ENCODE results near the gene IKZF3. TPM values are rescaled to one million over a fixed set of nuclear protein-coding genes. Genes with fewer than 3 reads are reported as not detected.

The IKZF3 gene
- total and polyA plus RNA-seq, 9 donors = 0.09 to 0.38 (median 0.18) TPM

DNA sequence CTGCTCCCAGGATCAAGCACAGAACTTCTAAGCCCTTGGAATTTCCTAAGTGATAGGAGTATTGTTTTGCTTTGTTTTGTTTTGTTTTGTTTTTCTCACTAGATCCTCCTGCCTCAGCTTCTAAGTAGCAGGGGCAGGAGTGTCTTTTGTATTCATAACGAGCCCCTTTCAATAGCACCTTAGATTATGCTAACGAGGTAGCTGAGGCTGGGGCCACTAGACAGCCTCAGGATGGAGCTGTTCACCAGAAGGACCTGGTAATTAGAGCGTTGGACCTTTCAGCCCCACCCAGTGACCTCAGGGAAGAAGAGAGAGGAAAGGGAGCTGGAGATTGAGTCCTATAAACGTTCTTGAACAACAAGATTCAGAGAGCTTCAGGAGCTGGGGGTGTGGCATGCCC is 43.6 kb downstream of the IKZF3 start:
- Histone ChIP-seq H3K27ac (ENCODE audit: low read length) (no peak overlapping the region), H3K27me3 (ENCODE audit: control insufficient read depth, insufficient read depth, low read length) (no peaks in the 10 kb centered on the region), H3K36me3 (ENCODE audit: control insufficient read depth, insufficient read depth, low read length) (no peaks in the 10 kb centered on the region), H3K4me1 (ENCODE audit: control insufficient read depth, insufficient read depth, low read length) (no peaks in the 10 kb centered on the region), H3K4me3 (ENCODE audit: low read length) (no peak overlapping the region), H3K9me3 (replicated peaks; ENCODE audit: control insufficient read depth, low read depth, low read length) (peaks cover 8% of the 10 kb centered on the region)
- WGBS (ENCODE audit: insufficient coverage) = 40% methylated on average over 1 of the region's 4 CpGs
- no peak for DNase-seq

DNA sequence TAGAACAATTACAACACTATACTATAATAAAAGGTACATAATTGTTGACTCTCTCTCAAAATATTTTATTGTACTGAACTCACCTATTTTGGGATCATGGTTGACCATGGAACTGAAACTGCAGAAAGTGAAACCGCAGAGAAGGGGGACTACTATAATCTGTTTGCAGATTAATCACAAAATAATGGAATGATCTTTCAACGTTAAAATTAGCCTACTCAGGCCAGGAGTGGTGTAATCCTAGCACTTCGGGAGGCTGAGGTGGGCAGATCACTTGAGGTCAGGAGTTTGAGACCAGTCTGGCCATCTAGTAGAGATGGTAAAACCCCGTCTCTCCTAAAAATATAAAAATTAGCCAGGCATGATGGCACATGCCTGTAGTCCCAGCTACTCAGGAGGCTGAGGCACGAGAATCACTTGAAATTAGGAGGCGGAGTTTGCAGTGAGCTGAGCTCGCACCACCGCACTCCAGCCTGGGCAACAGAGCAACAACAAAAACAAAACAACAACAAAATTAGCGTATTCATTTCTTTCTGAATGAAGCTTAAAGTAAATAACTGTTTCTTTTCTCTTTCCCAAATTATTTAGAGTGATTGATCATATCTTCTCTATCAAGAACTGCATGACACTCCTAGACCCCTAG is 45.6 kb downstream of the IKZF3 start:
- no peaks in the 10 kb centered on the region for H3K9me3 ChIP-seq (replicated peaks; ENCODE audit: control insufficient read depth, low read depth, low read length)
- WGBS (ENCODE audit: insufficient coverage) = no CpG with 5 or more reads among the region's 9 CpGs
- no peak overlapping the region for H3K27ac ChIP-seq (ENCODE audit: low read length)
- H3K4me1 ChIP-seq (ENCODE audit: control insufficient read depth, insufficient read depth, low read length) = no peaks in the 10 kb centered on the region
- H3K36me3 ChIP-seq (ENCODE audit: control insufficient read depth, insufficient read depth, low read length) = no peaks in the 10 kb centered on the region
- peaks cover 6% of the 10 kb centered on the region for H3K27me3 ChIP-seq (ENCODE audit: control insufficient read depth, insufficient read depth, low read length)
- H3K4me3 ChIP-seq (ENCODE audit: low read length) = no peak overlapping the region
- DNase-seq = no peak

DNA sequence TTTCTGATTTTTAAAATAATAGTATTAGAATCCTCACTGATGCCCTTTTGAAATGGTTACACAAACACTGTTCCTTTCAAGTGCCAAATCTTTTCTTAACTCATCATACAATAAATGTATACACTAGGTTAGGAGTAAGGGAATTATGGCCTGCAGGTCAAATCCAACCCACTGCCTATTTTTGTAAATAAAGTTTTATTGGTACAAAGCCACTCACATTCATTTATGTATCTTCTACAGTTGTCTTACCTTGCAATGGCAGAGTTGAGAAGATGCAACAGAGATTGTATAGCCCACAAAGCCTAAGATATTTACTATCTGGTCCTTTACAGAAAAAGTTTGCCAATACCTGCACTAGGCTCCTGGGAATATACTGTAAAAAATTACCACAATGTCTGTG is 47.8 kb downstream of the IKZF3 start:
- DNase-seq = no peak
- Histone ChIP-seq H3K27me3 (ENCODE audit: control insufficient read depth, insufficient read depth, low read length) (peaks cover 12% of the 10 kb centered on the region), H3K36me3 (ENCODE audit: control insufficient read depth, insufficient read depth, low read length) (no peaks in the 10 kb centered on the region), H3K9me3 (replicated peaks; ENCODE audit: control insufficient read depth, low read depth, low read length) (no peaks in the 10 kb centered on the region), H3K4me1 (ENCODE audit: control insufficient read depth, insufficient read depth, low read length) (no peaks in the 10 kb centered on the region), H3K4me3 (ENCODE audit: low read length) (no peak overlapping the region), H3K27ac (ENCODE audit: low read length) (no peak overlapping the region)

DNA sequence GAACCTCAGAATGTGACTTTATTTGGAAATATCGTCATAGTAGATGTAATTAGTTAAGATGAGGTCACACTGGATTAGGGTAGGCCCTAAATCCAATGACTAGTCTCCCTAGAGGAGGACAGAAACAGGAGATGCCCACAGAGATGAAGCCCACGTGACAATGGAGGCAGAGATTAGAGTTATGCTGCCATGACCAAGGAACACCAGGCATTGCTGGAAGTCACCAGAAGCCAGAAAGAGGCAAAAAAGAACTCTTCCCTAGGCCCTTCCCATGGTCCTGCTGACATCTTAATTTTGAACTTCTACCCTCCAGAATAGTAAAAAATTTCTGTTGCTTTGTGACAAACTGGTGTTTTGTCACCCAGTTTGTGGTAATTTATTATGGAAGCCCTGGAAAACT is 49.6 kb downstream of the IKZF3 start:
- H3K4me3 ChIP-seq (ENCODE audit: low read length) = no peak overlapping the region
- no peak for DNase-seq
- H3K4me1 ChIP-seq (ENCODE audit: control insufficient read depth, insufficient read depth, low read length) = no peaks in the 10 kb centered on the region
- no peaks in the 10 kb centered on the region for H3K36me3 ChIP-seq (ENCODE audit: control insufficient read depth, insufficient read depth, low read length)
- H3K27me3 ChIP-seq (ENCODE audit: control insufficient read depth, insufficient read depth, low read length) = peaks cover 15% of the 10 kb centered on the region
- H3K27ac ChIP-seq (ENCODE audit: low read length) = no peak overlapping the region
- H3K9me3 ChIP-seq (replicated peaks; ENCODE audit: control insufficient read depth, low read depth, low read length) = no peaks in the 10 kb centered on the region
- WGBS (ENCODE audit: insufficient coverage) = 75% methylated on average over 1 of the region's 2 CpGs

- DNase-seq = no peak
- H3K27me3 ChIP-seq (ENCODE audit: control insufficient read depth, insufficient read depth, low read length) = peaks cover 15% of the 10 kb centered on the region
- H3K9me3 ChIP-seq (replicated peaks; ENCODE audit: control insufficient read depth, low read depth, low read length) = no peaks in the 10 kb centered on the region
- WGBS (ENCODE audit: insufficient coverage) = 77% methylated on average over 11 of the region's 11 CpGs
- no peaks in the 10 kb centered on the region for H3K4me1 ChIP-seq (ENCODE audit: control insufficient read depth, insufficient read depth, low read length)
- H3K36me3 ChIP-seq (ENCODE audit: control insufficient read depth, insufficient read depth, low read length) = no peaks in the 10 kb centered on the region
- no peak overlapping the region for H3K27ac ChIP-seq (ENCODE audit: low read length)
- no peak overlapping the region for H3K4me3 ChIP-seq (ENCODE audit: low read length)
Observed at GRCh38 chr17:39813631-39814030, 50.5 kb downstream of the IKZF3 start.

DNA sequence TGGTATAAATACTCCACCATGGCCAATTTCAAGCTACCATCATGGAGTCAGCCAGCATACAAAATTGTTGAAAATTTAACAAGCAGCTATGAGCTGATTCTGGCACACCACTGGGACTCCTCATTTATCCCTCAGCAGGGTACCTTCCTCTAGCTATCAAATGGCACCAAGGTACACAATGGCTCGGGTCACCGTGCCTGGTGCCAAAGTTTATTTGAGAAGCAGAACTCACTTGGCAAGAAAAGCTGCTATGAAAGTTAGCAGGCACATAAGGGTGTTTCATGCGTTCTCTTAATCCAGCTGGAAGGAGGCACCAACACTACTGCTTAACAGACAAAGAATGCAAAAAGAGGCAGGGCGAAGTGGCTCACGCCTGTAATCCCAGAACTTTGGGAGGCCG is 51.6 kb downstream of the IKZF3 start:
- no peaks in the 10 kb centered on the region for H3K4me1 ChIP-seq (ENCODE audit: control insufficient read depth, insufficient read depth, low read length)
- WGBS (ENCODE audit: insufficient coverage) = 57% methylated on average over 2 of the region's 6 CpGs
- H3K4me3 ChIP-seq (ENCODE audit: low read length) = no peak overlapping the region
- no peaks in the 10 kb centered on the region for H3K9me3 ChIP-seq (replicated peaks; ENCODE audit: control insufficient read depth, low read depth, low read length)
- DNase-seq = no peak
- peaks cover 15% of the 10 kb centered on the region for H3K27me3 ChIP-seq (ENCODE audit: control insufficient read depth, insufficient read depth, low read length)
- H3K27ac ChIP-seq (ENCODE audit: low read length) = no peak overlapping the region
- H3K36me3 ChIP-seq (ENCODE audit: control insufficient read depth, insufficient read depth, low read length) = no peaks in the 10 kb centered on the region

DNA sequence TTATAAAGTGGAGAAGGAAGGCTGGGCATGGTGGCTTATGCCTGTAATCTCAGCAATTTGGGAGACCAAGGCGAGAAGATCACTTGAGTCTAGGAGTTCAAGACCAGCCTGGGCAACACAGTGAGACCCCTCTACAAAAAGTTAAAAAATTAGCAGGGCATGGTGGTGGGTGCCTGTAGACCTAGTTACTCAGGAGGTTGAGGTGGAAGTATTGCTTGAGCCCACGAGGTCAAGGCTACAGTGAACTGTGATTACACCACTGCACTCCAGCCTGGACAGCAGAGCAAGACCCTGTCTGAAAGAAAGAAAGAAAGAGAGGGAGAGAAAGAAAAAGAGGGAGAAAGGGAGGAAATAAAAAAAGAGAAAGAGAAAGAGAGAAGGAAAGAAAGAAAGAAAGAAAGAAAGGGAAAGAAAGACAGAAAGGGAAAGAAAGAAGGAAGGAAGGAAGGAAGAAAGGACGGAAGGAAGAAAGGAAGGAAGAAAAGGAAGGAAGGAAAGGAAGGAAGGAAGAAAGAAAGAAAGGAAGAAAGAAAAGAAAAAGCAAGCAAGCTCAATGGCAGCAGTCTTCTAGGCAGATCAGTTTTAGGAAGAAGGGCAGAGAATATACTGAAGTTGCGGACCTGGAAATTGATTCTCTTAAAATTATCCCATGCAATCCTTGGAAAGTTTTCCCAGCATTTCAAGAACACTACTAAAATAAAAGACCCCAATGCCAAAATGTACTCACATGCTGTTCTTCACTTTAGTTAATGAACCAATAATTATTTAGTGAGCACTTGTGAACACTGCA is 53.0 kb downstream of the IKZF3 start:
- Histone ChIP-seq H3K27ac (ENCODE audit: low read length) (no peak overlapping the region), H3K4me3 (ENCODE audit: low read length) (no peak overlapping the region), H3K36me3 (ENCODE audit: control insufficient read depth, insufficient read depth, low read length) (no peaks in the 10 kb centered on the region), H3K4me1 (ENCODE audit: control insufficient read depth, insufficient read depth, low read length) (no peaks in the 10 kb centered on the region), H3K9me3 (replicated peaks; ENCODE audit: control insufficient read depth, low read depth, low read length) (no peaks in the 10 kb centered on the region), H3K27me3 (ENCODE audit: control insufficient read depth, insufficient read depth, low read length) (peaks cover 17% of the 10 kb centered on the region)
- DNase-seq = no peak
- 59% methylated on average over 3 of the region's 4 CpGs for WGBS (ENCODE audit: insufficient coverage)

GRCh38 chr17:39809221-39809620 is 54.9 kb downstream of the IKZF3 start:
- Histone ChIP-seq H3K4me3 (ENCODE audit: low read length) (no peak overlapping the region), H3K9me3 (replicated peaks; ENCODE audit: control insufficient read depth, low read depth, low read length) (no peaks in the 10 kb centered on the region), H3K27ac (ENCODE audit: low read length) (no peak overlapping the region), H3K36me3 (ENCODE audit: control insufficient read depth, insufficient read depth, low read length) (no peaks in the 10 kb centered on the region), H3K27me3 (ENCODE audit: control insufficient read depth, insufficient read depth, low read length) (peaks cover 15% of the 10 kb centered on the region), H3K4me1 (ENCODE audit: control insufficient read depth, insufficient read depth, low read length) (no peaks in the 10 kb centered on the region)
- no CpG with 5 or more reads among the region's 2 CpGs for WGBS (ENCODE audit: insufficient coverage)
- DNase-seq = no peak

- no peak for DNase-seq
- H3K27me3 ChIP-seq (ENCODE audit: control insufficient read depth, insufficient read depth, low read length) = peaks cover 11% of the 10 kb centered on the region
- no peak overlapping the region for H3K27ac ChIP-seq (ENCODE audit: low read length)
- H3K9me3 ChIP-seq (replicated peaks; ENCODE audit: control insufficient read depth, low read depth, low read length) = no peaks in the 10 kb centered on the region
- H3K4me3 ChIP-seq (ENCODE audit: low read length) = no peak overlapping the region
- 25% methylated on average over 1 of the region's 3 CpGs for WGBS (ENCODE audit: insufficient coverage)
- no peaks in the 10 kb centered on the region for H3K36me3 ChIP-seq (ENCODE audit: control insufficient read depth, insufficient read depth, low read length)
- no peaks in the 10 kb centered on the region for H3K4me1 ChIP-seq (ENCODE audit: control insufficient read depth, insufficient read depth, low read length)
Observed at GRCh38 chr17:39808409-39808997, 55.6 kb downstream of the IKZF3 start.

GRCh38 chr17:39804839-39805238 is 59.3 kb downstream of the IKZF3 start:
- Histone ChIP-seq H3K4me3 (ENCODE audit: low read length) (no peak overlapping the region), H3K27me3 (ENCODE audit: control insufficient read depth, insufficient read depth, low read length) (peaks cover 5% of the 10 kb centered on the region), H3K9me3 (replicated peaks; ENCODE audit: control insufficient read depth, low read depth, low read length) (no peaks in the 10 kb centered on the region), H3K4me1 (ENCODE audit: control insufficient read depth, insufficient read depth, low read length) (no peaks in the 10 kb centered on the region), H3K36me3 (ENCODE audit: control insufficient read depth, insufficient read depth, low read length) (no peaks in the 10 kb centered on the region), H3K27ac (ENCODE audit: low read length) (no peak overlapping the region)
- DNase-seq = no peak
- WGBS (ENCODE audit: insufficient coverage) = 69% methylated on average over 1 of the region's 4 CpGs
